HG02798 (cell line): ENCODE measurements around the gene DAAM1.
A peak's percentile ranks its signal among the peaks of the same experiment; 100 is the strongest.

Experiments
- ATAC-seq: cut with Tn5 transposase; IDR thresholded peaks from one replicate; pipeline ENCODE4 v1.9.1; 2021; ENCODE audit warnings: mild to moderate bottlenecking; ENCODE audit not compliant: unreplicated experiment, poor library complexity

DAAM1 gene

DNA sequence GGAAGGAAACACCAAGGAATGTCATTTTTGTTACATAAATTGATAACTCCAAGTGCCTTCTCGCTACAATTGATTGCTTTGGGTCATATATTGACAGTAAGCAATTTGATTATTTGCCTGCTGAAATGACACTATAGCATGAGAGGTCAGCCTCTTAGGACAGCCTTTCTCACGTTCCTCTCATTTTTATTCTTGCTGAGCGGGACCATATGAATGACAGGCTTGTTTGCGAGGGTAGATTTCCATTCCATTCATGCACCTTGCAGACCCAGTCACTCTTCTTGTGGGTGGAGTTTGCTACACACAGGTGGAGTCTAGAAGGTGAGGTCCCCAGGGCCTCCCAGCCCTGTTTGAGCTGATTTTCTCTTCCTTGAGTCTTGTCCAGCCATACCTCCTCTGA is 27.3 kb downstream of the DAAM1 start:
- no peak for ATAC-seq

DNA sequence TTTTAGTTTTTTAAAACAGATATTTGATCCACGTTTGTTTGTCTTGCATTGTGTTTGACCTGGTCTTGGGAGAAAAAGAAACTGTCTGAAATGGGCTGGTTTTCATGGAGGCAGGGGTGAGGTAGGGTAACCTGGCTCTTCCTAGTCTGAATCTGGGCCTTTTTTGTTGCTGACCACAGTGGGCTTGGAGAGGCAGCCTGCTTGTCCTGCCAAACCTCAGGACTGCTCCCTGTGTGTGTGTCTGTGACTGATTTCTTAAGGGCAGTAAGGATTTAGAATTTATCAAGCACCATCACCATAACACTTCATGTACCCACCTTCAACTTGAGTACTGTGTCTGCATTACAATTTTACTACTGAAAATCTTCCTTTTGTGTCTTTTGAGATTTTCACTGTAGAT is 28.5 kb downstream of the DAAM1 start:
- ATAC-seq = no peak

DNA sequence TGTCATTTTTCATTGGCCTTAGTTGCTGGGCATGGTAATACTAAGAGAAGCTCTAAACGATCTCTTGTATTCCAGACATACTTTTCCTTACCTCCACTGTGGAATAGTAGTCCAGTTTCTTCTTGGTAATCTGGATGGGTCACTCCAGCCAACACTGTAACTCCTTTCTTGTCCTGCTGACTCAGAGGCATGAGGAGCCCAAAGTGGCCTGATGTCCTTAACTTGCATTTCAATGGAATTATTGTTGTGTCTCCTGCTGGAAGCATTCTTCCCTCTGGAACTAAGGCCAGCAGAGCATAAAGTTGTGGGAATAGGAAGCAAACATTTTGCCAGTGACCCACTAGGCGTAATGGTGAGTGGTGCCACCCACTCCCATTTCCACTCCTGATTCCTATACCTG is 33.1 kb downstream of the DAAM1 start:
- ATAC-seq = no peak

DNA sequence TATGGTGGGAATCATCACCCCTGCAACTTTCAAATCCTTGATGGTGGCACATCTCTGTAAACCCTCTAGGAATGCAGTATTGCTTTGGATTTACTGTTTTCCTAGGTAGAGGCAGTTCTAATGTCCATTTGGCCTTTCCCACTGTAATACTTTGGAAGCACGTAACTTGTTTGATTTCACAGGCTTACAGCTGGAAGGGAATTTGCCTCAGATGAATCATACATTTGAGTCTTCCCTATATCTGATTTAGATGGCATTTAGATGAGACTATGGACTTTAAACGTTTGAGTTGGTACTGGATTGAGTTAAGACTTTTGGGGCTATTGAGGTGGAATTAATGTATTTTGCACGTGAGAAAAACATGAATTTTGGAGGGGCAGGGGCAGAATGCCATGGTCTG is 35.9 kb downstream of the DAAM1 start:
- no peak for ATAC-seq

DNA sequence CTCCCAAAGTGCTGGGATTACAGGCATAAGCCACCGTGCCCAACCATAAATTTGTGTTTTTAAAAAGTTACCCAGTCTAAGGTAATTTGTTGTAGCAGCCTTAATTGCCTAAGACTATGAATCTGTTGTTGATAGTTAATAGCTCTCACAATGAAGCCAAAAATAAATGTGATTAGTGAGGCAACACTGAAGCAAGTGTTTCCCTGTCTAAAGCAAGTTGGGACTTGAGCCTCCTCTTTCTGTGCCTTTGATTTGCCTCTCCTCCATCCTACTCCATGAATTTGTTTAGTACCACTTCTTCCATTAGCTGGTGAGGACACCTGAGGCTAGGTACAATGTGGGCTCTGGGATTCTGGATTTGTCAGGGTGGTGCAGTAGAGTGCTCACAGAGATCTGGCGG is 36.8 kb downstream of the DAAM1 start:
- no peak for ATAC-seq

DNA sequence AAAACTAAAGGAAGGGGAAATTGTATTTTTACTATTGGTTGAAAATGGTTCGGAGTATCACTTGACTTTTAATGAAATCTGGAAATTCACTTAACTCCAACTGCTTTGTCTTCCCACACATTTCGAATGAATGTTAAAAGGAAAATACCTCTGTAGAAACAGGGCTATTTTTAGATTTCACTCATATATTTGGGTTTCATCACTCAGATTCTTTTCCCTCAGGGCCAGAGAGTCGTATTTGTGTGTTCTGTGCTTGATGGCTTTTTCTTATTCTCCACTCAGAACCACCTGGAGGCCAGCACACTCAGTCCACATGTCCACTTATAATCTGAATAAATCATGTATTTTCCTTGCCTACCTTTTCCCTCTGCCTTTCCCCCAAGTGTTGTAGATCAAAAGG is 40.0 kb downstream of the DAAM1 start:
- no peak for ATAC-seq

DNA sequence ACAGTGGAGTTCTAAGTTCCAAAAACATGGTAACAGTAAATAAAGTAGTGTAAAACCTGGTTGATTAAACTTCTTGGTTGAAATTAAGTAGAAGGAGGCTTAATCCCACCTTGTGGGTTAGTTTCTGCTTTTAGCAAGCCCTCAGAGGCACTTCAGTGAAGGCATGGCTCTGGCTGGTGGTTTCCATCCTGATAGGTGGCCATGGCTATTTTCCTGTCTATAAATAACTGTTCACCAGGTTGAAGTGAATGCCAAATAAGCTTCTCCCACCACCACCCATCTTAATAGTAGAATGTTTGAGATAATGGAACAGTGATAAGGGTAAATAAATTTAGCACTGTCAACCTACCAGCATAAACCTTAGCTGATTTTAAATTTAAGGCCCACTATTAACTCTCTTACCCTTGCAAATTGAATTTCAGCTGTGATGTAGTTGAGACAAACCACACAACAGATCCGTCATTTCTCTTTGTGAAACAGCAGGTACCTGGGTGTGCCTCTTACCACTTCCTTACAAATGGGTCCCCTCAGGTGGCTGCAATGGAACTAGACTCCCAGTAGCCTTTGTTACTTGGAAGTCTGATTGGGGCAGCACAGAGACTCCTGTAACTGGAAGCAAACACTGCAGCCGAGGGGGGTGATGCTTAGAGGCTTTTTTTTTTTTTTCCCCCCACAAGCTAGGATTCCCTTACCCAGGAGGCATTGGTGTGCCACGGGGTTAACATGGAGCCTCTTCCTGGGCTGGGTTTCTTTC is 41.4 kb downstream of the DAAM1 start:
- no peak for ATAC-seq

DNA sequence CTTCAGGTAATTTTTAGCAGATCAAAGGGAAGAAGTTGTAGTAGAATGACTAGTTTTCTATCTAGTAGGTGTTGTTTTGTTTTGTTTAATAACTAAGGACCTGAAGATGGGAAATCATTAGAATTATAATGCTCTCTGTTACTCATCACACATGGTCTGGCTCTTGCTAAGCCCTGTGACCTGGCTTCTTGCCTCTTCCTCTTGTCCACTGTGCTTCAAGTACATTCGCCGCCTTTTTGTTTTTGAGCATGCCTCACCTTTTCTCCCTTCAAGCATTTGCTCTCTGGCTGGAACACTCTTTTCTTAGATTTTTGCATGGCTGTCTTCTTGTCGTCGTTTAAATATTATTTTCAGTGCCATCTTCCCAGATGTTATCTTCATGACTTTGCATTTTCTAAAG is 47.7 kb downstream of the DAAM1 start:
- no peak for ATAC-seq

DNA sequence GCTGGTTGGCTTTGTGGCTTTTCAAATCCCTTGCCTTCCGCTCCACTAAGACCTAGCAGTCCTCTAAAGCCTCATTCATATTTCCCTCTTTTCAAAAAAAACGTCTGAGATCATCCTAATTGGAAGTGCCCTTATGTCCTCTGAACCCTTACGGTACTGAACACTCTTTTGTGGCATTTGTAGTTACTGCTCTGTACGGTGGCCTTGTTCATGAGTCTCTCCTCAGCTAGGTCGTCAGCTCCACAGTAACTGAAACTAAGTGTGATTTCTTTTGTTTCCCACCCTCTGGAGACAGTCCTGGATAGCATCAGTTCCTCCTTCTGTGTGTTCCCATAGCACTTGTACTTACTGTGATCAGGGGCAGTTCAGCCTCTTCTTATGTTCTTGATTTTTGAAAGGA is 49.7 kb downstream of the DAAM1 start:
- no peak for ATAC-seq

DNA sequence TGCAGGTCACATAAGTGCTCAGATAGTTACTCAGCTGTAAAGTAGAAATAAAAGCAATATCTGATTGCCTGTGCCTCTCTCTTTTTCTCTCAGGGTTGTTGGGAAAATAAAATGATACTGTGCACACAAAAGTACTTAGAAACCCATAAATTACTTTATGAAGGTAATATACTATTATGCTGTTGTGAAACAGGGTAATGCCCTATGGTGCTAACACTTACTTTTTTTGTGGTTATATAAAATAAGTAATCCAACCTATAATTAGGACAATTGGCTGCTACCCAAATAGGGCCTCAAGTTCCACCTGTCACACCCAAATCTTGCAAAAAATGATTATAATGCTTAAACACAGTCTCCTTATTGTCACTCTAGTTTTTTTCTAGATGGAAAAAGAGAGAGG is 50.6 kb downstream of the DAAM1 start:
- no peak for ATAC-seq

DNA sequence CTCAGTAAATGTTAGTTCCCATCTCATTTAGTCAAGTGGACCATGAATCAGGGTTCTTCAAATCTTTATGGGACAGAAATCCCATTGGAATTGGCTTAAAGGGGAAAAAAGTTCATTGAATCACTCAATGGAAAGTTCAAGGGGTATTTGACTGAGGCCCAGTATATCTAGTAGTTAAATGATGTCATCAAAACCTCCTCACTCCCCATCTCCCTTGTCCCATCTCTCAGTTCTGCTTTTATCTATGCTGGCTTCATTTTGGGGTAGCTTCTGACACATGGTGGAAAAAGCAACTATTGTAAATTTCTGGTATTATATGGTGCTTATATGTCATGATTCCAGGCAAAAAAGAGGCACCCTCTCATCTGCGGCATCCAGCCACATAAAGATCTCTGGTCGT is 51.9 kb downstream of the DAAM1 start:
- peak; percentile 80 for ATAC-seq

DNA sequence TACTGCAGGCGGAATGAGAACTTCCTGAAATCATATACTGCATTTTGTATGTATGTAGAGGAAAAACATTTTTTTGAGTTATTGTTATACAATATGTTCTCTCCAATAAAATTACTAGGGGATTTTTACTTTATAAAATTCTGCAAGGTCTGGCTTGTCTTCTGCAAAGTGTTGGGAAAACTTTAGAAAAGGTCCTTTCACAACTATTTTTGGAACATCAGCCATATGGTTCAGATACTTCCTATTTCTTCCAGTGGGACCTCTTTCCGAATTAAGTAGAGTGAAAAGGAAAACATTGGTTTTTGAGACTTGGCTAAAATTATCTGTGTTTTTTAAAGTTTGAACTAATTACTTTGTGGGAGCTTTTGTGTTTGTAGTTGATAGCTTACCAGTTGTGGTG is 52.7 kb downstream of the DAAM1 start:
- no peak for ATAC-seq

DNA sequence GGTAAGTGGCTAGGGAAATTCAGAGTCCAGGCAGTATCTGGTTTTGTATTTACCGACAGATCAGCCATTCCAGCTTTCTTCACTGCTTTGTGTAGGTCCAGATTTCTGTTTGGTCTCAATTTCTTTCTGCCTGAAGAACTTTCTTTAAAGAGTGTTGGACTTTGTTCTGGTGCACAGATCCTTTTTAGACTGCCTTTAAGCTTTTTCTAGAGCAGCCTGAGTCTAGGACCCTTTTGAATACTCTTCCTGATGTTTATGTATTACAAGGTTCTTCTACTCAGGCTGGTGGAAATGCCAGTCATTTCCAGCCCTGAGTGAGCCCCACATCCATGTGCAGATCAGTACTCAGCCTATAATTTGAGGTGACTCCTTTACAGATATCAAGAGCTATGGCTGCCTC is 54.7 kb downstream of the DAAM1 start:
- ATAC-seq = no peak

DNA sequence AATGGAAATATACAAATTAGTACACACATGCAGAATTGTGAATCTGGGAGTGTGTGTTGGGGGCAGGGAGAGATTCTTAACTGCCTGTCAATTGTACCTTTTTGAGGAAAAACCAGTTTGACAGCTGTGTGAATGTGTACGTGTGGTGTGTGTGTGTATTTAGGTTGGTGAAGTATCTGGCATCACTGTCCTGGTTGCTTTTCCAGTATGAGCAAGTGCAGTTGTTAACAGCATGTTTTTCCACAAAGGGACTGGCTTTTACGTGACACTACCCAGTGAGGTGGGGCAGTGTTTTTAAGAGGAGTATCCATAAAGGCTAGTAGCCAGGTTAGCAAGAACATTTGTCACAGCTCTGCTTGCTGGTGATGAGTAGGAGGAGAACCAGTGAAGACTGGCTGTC is 56.1 kb downstream of the DAAM1 start:
- ATAC-seq = no peak

DNA sequence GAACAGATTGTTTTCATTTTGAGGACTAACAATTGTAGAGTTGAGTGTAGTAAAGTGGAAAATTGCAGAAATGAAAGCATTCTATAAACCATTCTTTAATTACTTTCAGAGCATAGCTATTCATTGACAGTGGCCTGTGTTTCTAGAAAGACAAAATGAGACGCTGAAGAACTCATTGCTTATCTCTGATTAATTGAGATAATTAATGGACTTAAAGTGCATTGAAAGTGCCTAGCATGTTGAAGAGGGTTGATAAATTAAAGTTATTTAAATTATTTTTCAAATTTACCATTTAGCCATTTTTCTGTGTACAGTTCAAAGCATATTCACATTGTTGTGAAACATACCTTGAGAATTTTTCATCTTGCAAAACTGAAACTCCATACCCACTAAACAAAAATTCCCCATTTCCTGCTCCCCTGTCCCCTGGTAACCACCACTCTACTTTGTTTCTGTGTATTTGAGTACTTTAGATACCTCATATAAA is 57.4 kb downstream of the DAAM1 start:
- ATAC-seq = peak; percentile 81

DNA sequence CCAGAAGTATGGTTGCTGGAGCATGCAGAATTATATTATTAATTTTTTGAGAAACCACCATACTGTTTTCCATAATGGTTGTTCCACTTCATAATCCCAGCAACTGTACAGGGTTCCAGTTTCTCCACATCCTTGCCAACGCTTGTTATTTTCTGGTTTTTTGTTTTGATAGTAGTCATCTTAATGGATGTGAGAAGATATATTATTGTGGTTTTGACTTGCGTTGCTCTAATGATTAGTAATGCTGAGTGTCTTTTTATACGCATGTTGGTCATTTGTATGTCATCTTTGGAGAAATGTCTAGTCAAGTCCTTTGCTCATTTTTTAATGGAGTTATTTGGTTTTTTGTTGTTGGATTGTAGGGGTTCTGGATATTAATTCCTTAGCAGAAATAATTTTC is 58.1 kb downstream of the DAAM1 start:
- no peak for ATAC-seq

DNA sequence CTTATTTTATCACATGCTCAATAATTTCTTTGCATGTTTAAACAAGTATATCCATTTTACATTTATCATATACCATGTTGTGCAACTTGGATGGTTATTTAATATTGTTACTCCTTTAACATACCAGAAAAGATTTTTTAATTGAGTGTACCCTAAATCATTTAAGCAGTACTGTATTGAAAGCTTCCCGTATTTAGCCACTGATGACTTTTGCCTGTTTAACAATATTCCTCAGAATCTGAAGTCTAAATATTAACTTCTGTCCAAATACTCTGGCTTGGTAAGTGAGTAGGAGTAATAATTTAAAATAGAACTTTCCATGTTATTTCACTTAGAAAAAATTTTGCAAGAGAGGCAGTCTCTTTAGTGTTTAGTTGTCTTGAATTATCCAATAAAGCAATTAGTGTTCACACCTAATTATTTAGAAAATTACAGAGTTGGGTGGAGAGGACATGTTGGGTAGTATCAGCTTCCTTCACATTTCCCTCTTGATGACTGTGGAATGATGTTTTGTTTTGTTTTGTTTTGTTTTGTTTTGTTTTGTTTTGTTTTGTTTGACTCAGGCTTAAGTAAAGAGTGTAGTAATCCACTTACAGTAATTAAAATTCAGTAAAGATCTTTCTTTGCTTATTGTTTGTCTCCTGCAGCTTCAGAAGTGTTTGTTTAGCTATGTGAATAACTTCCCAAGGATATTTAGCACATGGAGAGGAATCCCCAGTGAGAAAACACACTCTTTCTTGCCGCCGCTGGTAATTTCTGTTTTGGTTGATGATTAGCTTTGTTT is 59.5 kb downstream of the DAAM1 start:
- ATAC-seq = no peak

DNA sequence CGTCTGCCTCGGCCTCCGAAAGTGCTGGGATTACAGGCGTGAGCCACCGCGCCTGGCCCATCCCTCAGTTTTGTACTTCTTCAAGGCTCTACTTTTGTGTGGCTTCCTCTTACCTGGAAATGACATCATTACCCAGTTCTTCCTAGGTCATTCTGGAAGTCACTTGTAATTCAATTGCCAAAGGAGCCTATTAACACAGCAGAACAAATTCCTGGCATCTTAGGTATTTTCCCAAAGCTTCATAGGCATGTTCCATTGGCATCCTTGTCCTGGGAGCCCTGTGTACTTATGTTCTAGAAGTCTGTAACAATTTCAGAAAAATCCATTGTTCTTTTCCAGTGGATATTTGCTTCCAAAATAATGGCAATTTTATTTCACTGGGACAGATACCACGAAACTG is 60.6 kb downstream of the DAAM1 start:
- no peak for ATAC-seq

DNA sequence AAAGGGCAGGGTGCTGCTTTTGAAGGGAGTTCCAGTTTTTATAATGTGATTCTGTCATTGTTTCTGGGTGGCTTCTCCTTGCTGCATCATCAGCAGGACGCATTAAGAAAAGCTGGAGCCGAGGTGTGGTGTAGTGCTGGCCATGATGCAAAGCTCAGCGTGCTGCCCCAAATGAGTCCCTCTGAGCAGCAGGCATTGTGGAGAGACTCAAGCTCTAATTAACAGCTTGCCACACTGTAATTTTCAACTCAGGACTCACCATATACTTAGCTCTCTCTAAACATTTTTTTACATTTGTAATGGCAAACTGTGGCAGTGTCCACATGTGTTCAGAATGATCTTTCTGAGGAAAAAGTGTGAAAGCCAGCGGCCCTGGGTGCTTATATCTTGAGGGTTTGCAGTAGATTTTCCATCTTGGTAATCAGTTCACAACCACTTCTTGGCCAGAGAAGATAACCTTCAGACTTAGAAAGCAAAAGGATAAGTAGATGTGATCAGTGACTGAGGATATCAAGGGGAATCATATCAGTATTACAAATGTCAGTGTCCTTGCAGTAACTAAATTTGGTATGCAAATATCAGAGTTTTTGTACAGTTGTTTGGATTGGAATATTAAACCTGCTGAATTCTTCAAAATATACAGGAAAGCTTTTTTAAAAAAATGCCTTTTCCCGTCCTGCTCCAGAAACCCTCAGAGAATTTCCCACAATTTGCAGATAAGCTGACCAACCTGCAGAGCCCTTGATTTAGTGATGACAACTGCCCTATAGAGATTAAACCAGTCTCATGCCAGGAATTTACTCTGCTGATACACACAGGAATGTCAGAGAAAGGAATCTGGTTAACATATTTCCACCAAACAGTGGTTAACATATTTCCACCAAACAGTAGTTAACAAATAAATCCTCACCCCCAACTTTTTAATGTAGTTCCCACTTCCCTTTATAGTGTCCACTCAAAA is 63.6 kb downstream of the DAAM1 start:
- ATAC-seq = no peak

DNA sequence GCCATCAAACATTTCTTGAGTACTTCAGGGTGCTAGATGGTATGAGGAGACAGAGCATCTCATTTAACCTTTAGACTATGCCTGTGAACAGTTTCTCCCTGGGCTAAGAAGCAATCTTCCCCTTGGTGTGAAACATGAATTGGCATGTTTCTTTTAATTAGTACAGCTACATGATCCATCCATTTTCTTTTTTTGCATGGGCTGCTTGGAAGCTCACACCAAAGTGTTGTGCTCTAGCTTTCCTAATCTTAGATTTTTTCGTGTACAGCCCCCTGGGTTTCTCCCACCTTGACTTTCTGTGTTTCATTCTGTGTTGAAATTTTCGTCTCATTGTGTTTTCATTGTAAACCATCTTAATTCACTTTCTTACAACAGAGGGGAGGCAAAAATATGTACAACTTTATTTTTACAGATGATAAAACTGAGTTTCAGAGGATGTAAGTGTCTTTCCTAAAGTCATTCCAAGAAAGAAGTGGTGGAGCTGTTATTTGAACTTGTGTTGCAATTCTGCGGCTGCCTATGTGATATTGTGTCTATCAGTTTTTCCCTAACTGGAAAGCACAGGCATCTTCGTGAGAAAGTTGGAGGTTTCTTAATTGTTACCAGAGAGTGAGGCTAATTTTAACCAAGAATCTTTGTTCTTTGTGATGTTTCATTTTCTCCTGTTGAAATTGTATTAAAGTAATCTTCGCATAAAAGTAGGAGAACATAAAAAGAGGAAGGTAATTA is 64.5 kb downstream of the DAAM1 start:
- no peak for ATAC-seq
